Upper lobe of left lung (tissue), 4 donors: ENCODE results near the gene PDXK.

ENCODE experiments used
- EP300 ChIP-seq, 4 donors: sonication (generic); formaldehyde crosslinking; IDR thresholded peaks; one replicate each; pipeline ENCODE4 v1.5.1; 2017; ENCODE audit warnings: antibody characterized with exemption in 4 of 4, control low read depth in 2 of 4
- POLR2AphosphoS5 ChIP-seq, 2 donors: sonication (generic); formaldehyde crosslinking; IDR thresholded peaks; one replicate each; pipeline ENCODE4 v1.5.1; 2017; ENCODE audit warnings: antibody characterized with exemption in 2 of 2
- TF ChIP-seq, protein P1 (sequence below), 6 experiments: fragments of 450-650 bp in 4 of 6; fragments of 200-600 bp in 2 of 6; sonication (generic) in 2 of 6; IDR thresholded peaks; one replicate each; pipeline ENCODE4 v1.5.1; 2016 to 2019; ENCODE audit warnings: antibody characterized with exemption in 6 of 6

GRCh38 chr21:43779660-43780059 is 60.7 kb downstream of the PDXK start:
- TF ChIP-seq, protein P1, sequence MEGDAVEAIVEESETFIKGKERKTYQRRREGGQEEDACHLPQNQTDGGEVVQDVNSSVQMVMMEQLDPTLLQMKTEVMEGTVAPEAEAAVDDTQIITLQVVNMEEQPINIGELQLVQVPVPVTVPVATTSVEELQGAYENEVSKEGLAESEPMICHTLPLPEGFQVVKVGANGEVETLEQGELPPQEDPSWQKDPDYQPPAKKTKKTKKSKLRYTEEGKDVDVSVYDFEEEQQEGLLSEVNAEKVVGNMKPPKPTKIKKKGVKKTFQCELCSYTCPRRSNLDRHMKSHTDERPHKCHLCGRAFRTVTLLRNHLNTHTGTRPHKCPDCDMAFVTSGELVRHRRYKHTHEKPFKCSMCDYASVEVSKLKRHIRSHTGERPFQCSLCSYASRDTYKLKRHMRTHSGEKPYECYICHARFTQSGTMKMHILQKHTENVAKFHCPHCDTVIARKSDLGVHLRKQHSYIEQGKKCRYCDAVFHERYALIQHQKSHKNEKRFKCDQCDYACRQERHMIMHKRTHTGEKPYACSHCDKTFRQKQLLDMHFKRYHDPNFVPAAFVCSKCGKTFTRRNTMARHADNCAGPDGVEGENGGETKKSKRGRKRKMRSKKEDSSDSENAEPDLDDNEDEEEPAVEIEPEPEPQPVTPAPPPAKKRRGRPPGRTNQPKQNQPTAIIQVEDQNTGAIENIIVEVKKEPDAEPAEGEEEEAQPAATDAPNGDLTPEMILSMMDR (IDR thresholded peaks at IDR 0.05) = no peak
- TF ChIP-seq EP300 (IDR thresholded peaks at IDR 0.05) = no peak
- no peak for TF ChIP-seq POLR2AphosphoS5 (IDR thresholded peaks at IDR 0.05)
